Measurements from ENCODE around the gene LRPAP1.

DNA sequence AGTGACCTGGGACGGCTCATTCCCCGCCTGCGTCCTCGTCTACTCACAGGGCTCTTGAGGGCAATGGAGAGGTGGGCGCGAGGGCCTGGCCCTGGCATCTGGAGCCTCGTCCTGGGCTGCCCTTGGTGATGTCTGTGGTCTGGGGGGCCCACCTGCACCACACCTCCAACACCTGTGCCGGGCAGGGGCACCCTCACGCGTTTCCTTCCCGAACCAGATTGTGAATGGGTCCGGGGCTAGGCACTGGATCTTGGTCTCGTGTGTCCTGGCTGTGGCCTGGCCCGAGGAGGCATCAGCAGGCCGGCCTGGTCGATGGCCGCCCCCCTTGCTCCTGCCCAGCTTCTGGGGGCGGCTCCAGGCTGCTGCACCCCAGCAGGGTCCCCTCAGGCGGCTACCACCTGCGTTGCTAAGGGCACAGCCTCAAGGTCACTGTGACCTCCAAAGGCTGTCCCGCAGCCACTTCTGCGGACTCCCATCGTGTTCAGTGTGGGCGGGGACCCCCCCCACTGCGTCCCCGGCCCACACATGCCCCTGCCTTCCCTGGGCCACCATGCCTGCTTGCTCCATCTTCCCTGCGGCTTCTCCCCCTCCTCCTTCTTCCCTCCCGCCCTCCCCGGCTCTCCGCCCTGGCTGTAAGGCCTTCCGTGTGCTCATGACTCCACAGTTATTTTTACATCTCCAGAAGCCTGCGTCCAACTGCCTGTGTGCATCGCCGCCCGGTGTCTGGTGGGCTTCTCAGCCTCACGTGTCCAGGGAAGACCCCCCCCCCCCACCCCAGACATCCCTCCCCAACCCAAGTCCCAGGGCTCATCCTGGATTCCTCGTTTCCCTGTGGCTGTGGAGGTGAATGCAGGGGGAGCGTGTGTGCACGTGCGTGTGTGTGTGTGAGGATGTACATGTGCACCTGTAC is 65.3 kb downstream of the LRPAP1 start:
- TF ChIP-seq, protein P1, sequence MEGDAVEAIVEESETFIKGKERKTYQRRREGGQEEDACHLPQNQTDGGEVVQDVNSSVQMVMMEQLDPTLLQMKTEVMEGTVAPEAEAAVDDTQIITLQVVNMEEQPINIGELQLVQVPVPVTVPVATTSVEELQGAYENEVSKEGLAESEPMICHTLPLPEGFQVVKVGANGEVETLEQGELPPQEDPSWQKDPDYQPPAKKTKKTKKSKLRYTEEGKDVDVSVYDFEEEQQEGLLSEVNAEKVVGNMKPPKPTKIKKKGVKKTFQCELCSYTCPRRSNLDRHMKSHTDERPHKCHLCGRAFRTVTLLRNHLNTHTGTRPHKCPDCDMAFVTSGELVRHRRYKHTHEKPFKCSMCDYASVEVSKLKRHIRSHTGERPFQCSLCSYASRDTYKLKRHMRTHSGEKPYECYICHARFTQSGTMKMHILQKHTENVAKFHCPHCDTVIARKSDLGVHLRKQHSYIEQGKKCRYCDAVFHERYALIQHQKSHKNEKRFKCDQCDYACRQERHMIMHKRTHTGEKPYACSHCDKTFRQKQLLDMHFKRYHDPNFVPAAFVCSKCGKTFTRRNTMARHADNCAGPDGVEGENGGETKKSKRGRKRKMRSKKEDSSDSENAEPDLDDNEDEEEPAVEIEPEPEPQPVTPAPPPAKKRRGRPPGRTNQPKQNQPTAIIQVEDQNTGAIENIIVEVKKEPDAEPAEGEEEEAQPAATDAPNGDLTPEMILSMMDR (IDR thresholded peaks at IDR 0.05) = no peak
- no peak for TF ChIP-seq POLR2A (IDR thresholded peaks at IDR 0.05)

Measured in esophagus squamous epithelium (tissue), 4 donors.